GM18858 (cell line): Measurements from ENCODE around the gene IL12RB2.

Source experiments
- ATAC-seq: cut with Tn5 transposase; IDR thresholded peaks from one replicate; pipeline ENCODE4 v1.9.1; 2021; ENCODE audit not compliant: unreplicated experiment

Gene IL12RB2

GRCh38 chr1:67346982-67347381 is 39.3 kb downstream of the IL12RB2 start:
- ATAC-seq = no peak

- no peak for ATAC-seq
Measured at GRCh38 chr1:67347688-67348472, 40.2 kb downstream of the IL12RB2 start.

GRCh38 chr1:67348586-67349252 is 41.0 kb downstream of the IL12RB2 start:
- ATAC-seq = no peak

- no peak for ATAC-seq
Measured at GRCh38 chr1:67350783-67351182, 43.1 kb downstream of the IL12RB2 start.

- no peak for ATAC-seq
Measured at GRCh38 chr1:67352211-67352610, 44.5 kb downstream of the IL12RB2 start.

GRCh38 chr1:67355745-67356424 is 48.2 kb downstream of the IL12RB2 start:
- ATAC-seq = no peak

GRCh38 chr1:67359592-67359991 is 51.9 kb downstream of the IL12RB2 start:
- ATAC-seq = no peak

- ATAC-seq = no peak
Measured at GRCh38 chr1:67361641-67362040, 54.0 kb downstream of the IL12RB2 start.

- ATAC-seq = no peak
Measured at GRCh38 chr1:67367370-67368045, 59.8 kb downstream of the IL12RB2 start.

- no peak for ATAC-seq
Measured at GRCh38 chr1:67368046-67368514, 60.4 kb downstream of the IL12RB2 start.

GRCh38 chr1:67371043-67371442 is 63.4 kb downstream of the IL12RB2 start:
- no peak for ATAC-seq

- ATAC-seq = no peak
Measured at GRCh38 chr1:67371681-67372080, 64.0 kb downstream of the IL12RB2 start.

- ATAC-seq = no peak
Measured at GRCh38 chr1:67372136-67372535, 64.5 kb downstream of the IL12RB2 start.

- no peak for ATAC-seq
Measured at GRCh38 chr1:67372898-67373297, 65.2 kb downstream of the IL12RB2 start.

GRCh38 chr1:67376381-67376780 is 68.7 kb downstream of the IL12RB2 start:
- ATAC-seq = no peak

- no peak for ATAC-seq
Measured at GRCh38 chr1:67377253-67377652, 69.6 kb downstream of the IL12RB2 start.

GRCh38 chr1:67381154-67381553 is 73.5 kb downstream of the IL12RB2 start:
- ATAC-seq = no peak

- no peak for ATAC-seq
Measured at GRCh38 chr1:67382292-67382691, 74.6 kb downstream of the IL12RB2 start.

- no peak for ATAC-seq
Measured at GRCh38 chr1:67383999-67384638, 76.4 kb downstream of the IL12RB2 start.

GRCh38 chr1:67390041-67390887 is 82.6 kb downstream of the IL12RB2 start:
- no peak for ATAC-seq
